Measurements from ENCODE around the gene CPN1. TPM values are rescaled to one million over a fixed set of nuclear protein-coding genes. Genes with fewer than 3 reads are reported as not detected.
A peak's percentile ranks its signal among the peaks of the same experiment; 100 is the strongest.

Gene CPN1
- total and polyA plus RNA-seq, 2 experiments from 2014 or later = 0.32 TPM; not detected in 1

DNA sequence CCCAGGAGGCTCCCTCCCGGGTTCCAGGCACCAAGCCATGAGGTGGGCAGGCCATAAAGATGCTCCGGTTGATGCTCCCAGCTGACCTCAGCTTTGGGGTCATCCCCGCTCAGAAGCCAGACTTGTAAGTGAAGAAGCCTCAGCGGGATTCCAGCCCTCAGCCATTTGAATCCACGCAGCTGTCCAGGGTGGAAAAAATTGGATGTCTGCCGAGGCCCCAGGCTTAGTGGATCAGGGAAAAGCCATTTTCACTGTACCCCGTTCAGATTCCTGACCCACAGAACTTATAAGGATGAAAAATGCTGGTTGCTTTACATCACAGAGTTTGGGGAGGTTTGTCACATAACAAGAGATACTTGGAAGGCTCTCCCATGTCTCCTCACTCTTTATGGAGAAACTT lies 49.2 kb upstream of the CPN1 start (continued):
- TF ChIP-seq, protein P1, sequence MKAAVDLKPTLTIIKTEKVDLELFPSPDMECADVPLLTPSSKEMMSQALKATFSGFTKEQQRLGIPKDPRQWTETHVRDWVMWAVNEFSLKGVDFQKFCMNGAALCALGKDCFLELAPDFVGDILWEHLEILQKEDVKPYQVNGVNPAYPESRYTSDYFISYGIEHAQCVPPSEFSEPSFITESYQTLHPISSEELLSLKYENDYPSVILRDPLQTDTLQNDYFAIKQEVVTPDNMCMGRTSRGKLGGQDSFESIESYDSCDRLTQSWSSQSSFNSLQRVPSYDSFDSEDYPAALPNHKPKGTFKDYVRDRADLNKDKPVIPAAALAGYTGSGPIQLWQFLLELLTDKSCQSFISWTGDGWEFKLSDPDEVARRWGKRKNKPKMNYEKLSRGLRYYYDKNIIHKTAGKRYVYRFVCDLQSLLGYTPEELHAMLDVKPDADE (IDR thresholded peaks at IDR 0.05) = no peak
- TF ChIP-seq, protein P2, sequence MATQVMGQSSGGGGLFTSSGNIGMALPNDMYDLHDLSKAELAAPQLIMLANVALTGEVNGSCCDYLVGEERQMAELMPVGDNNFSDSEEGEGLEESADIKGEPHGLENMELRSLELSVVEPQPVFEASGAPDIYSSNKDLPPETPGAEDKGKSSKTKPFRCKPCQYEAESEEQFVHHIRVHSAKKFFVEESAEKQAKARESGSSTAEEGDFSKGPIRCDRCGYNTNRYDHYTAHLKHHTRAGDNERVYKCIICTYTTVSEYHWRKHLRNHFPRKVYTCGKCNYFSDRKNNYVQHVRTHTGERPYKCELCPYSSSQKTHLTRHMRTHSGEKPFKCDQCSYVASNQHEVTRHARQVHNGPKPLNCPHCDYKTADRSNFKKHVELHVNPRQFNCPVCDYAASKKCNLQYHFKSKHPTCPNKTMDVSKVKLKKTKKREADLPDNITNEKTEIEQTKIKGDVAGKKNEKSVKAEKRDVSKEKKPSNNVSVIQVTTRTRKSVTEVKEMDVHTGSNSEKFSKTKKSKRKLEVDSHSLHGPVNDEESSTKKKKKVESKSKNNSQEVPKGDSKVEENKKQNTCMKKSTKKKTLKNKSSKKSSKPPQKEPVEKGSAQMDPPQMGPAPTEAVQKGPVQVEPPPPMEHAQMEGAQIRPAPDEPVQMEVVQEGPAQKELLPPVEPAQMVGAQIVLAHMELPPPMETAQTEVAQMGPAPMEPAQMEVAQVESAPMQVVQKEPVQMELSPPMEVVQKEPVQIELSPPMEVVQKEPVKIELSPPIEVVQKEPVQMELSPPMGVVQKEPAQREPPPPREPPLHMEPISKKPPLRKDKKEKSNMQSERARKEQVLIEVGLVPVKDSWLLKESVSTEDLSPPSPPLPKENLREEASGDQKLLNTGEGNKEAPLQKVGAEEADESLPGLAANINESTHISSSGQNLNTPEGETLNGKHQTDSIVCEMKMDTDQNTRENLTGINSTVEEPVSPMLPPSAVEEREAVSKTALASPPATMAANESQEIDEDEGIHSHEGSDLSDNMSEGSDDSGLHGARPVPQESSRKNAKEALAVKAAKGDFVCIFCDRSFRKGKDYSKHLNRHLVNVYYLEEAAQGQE (IDR thresholded peaks at IDR 0.05; ENCODE audit: unreplicated experiment) = no peak
- no peak for TF ChIP-seq EZH2phosphoT487 (IDR thresholded peaks at IDR 0.05; ENCODE audit: unreplicated experiment)
- no peak for TF ChIP-seq POLR2AphosphoS5 (IDR thresholded peaks at IDR 0.05; ENCODE audit: low read depth)

DNA sequence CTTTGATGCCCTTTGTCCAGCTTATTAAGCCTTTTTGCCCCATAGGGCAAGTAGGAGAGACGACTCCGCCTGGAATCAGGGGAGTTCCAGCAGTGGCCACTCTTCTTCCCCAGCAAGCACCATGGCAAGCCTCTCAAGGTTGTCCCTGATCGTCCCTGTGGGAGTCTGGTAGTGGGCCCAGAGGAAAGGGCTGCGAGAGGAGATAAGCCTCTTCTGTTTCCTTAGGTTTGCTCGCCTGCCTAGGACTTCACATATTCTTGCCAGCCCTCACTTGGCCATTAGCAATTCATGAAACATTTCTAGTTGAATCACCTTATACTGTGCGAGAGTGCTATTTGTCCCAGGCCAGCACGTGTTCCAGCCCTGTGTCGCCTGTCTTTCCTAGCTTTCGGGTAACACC lies 47.8 kb upstream of the CPN1 start:
- Histone ChIP-seq H2AFZ (peak overlapping the region; percentile 48; the same call in 1 of the 2 replicates), H3K4me2 (no peak overlapping the region), H4K20me1 (replicated peaks; ENCODE audit: insufficient read depth) (no peaks in the 10 kb centered on the region), H3K36me3 (ENCODE audit: insufficient read depth) (no peaks in the 10 kb centered on the region), H3F3A (replicated peaks; ENCODE audit: low read depth) (no peaks in the 10 kb centered on the region), H3K9me2 (ENCODE audit: insufficient read depth) (peaks cover 2% of the 10 kb centered on the region; the same call in 1 of the 2 replicates), H3K4me1 (ENCODE audit: insufficient read depth) (no peaks in the 10 kb centered on the region), H3K27me3 (ENCODE audit: insufficient read depth) (no peaks in the 10 kb centered on the region), H3K4me3 (no peak overlapping the region), H3K79me2 (replicated peaks; ENCODE audit: insufficient read depth) (no peaks in the 10 kb centered on the region), H3K27ac (ENCODE audit: low read depth) (no peak overlapping the region)
- Mint-ChIP-seq H3K27me3 (ENCODE audit: insufficient read depth, low read depth, poor library complexity) (peaks cover 3% of the 10 kb centered on the region), H3K4me1 (no peaks in the 10 kb centered on the region), H3K4me3 (no peak overlapping the region), H3K9me3 (peaks cover 9% of the 10 kb centered on the region), H3K27ac (no peak overlapping the region), H3K36me3 (ENCODE audit: low read depth) (0 out of 3 replicates have a peak, but pooled peaks cover 2% of the 10 kb centered on the region)
- DNase-seq (ENCODE audit: low spot score) = no peak
- ATAC-seq = peak; percentile 46; the same call in 2 of the 3 replicates
- TF ChIP-seq ZNF114 (CRISPR knock-in tag; IDR thresholded peaks at IDR 0.05) (no peak), NANOG (IDR thresholded peaks at IDR 0.05; ENCODE audit: borderline replicate concordance) (no peak), ZNF331 (CRISPR knock-in tag; IDR thresholded peaks at IDR 0.05; ENCODE audit: low read depth) (no peak), EZH2phosphoT487 (IDR thresholded peaks at IDR 0.05; ENCODE audit: unreplicated experiment) (no peak), CREB1 (CRISPR knock-in tag; IDR thresholded peaks at IDR 0.05; ENCODE audit: low read depth) (no peak), POLR2AphosphoS5 (IDR thresholded peaks at IDR 0.05; ENCODE audit: low read depth) (no peak), EZH2 (IDR thresholded peaks at IDR 0.05; ENCODE audit: low read depth, unreplicated experiment) (no peak)
- TF ChIP-seq, protein P1 (IDR thresholded peaks at IDR 0.05) = no peak
- TF ChIP-seq, protein P3, sequence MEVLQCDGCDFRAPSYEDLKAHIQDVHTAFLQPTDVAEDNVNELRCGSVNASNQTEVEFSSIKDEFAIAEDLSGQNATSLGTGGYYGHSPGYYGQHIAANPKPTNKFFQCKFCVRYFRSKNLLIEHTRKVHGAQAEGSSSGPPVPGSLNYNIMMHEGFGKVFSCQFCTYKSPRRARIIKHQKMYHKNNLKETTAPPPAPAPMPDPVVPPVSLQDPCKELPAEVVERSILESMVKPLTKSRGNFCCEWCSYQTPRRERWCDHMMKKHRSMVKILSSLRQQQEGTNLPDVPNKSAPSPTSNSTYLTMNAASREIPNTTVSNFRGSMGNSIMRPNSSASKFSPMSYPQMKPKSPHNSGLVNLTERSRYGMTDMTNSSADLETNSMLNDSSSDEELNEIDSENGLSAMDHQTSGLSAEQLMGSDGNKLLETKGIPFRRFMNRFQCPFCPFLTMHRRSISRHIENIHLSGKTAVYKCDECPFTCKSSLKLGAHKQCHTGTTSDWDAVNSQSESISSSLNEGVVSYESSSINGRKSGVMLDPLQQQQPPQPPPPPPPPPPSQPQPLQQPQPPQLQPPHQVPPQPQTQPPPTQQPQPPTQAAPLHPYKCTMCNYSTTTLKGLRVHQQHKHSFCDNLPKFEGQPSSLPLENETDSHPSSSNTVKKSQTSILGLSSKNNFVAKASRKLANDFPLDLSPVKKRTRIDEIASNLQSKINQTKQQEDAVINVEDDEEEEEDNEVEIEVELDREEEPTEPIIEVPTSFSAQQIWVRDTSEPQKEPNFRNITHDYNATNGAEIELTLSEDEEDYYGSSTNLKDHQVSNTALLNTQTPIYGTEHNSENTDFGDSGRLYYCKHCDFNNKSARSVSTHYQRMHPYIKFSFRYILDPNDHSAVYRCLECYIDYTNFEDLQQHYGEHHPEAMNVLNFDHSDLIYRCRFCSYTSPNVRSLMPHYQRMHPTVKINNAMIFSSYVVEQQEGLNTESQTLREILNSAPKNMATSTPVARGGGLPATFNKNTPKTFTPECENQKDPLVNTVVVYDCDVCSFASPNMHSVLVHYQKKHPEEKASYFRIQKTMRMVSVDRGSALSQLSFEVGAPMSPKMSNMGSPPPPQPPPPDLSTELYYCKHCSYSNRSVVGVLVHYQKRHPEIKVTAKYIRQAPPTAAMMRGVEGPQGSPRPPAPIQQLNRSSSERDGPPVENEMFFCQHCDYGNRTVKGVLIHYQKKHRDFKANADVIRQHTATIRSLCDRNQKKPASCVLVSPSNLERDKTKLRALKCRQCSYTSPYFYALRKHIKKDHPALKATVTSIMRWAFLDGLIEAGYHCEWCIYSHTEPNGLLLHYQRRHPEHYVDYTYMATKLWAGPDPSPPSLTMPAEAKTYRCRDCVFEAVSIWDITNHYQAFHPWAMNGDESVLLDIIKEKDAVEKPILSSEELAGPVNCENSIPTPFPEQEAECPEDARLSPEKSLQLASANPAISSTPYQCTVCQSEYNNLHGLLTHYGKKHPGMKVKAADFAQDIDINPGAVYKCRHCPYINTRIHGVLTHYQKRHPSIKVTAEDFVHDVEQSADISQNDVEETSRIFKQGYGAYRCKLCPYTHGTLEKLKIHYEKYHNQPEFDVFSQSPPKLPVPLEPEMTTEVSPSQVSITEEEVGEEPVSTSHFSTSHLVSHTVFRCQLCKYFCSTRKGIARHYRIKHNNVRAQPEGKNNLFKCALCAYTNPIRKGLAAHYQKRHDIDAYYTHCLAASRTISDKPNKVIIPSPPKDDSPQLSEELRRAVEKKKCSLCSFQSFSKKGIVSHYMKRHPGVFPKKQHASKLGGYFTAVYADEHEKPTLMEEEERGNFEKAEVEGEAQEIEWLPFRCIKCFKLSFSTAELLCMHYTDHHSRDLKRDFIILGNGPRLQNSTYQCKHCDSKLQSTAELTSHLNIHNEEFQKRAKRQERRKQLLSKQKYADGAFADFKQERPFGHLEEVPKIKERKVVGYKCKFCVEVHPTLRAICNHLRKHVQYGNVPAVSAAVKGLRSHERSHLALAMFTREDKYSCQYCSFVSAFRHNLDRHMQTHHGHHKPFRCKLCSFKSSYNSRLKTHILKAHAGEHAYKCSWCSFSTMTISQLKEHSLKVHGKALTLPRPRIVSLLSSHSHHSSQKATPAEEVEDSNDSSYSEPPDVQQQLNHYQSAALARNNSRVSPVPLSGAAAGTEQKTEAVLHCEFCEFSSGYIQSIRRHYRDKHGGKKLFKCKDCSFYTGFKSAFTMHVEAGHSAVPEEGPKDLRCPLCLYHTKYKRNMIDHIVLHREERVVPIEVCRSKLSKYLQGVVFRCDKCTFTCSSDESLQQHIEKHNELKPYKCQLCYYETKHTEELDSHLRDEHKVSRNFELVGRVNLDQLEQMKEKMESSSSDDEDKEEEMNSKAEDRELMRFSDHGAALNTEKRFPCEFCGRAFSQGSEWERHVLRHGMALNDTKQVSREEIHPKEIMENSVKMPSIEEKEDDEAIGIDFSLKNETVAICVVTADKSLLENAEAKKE (CRISPR knock-in tag; IDR thresholded peaks at IDR 0.05) = no peak
- TF ChIP-seq, protein P4, sequence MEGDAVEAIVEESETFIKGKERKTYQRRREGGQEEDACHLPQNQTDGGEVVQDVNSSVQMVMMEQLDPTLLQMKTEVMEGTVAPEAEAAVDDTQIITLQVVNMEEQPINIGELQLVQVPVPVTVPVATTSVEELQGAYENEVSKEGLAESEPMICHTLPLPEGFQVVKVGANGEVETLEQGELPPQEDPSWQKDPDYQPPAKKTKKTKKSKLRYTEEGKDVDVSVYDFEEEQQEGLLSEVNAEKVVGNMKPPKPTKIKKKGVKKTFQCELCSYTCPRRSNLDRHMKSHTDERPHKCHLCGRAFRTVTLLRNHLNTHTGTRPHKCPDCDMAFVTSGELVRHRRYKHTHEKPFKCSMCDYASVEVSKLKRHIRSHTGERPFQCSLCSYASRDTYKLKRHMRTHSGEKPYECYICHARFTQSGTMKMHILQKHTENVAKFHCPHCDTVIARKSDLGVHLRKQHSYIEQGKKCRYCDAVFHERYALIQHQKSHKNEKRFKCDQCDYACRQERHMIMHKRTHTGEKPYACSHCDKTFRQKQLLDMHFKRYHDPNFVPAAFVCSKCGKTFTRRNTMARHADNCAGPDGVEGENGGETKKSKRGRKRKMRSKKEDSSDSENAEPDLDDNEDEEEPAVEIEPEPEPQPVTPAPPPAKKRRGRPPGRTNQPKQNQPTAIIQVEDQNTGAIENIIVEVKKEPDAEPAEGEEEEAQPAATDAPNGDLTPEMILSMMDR (conservative IDR thresholded peaks at IDR 0.05; ENCODE audit: low read depth in 2 of 2) = no peak
